Transverse colon (tissue), 4 donors: ENCODE results near the gene KLF11.

Experiments used
- POLR2A ChIP-seq: fragments of 450-650 bp; IDR thresholded peaks from one replicate; pipeline ENCODE4 v1.6.1; 2016; ENCODE audit warnings: antibody characterized with exemption, mild to moderate bottlenecking, moderate library complexity
- POLR2AphosphoS5 ChIP-seq, 3 donors: sonication (generic); formaldehyde crosslinking; IDR thresholded peaks; one replicate each; pipeline ENCODE4 v1.6.1; 2016; ENCODE audit warnings: antibody characterized with exemption in 3 of 3
- TF ChIP-seq, protein P1 (sequence below), 5 experiments: fragments of 200-600 bp in 3 of 5; fragments of 450-650 bp in 2 of 5; sonication (generic) in 3 of 5; IDR thresholded peaks; 1 replicate in 2 of 5; 2 replicates in 3 of 5; pipeline ENCODE4 v1.5.1; 2016 to 2017; ENCODE audit warnings: antibody characterized with exemption in 5 of 5, inconsistent platforms in 3 of 5, mild to moderate bottlenecking in 2 of 5, moderate library complexity in 1 of 5

DNA sequence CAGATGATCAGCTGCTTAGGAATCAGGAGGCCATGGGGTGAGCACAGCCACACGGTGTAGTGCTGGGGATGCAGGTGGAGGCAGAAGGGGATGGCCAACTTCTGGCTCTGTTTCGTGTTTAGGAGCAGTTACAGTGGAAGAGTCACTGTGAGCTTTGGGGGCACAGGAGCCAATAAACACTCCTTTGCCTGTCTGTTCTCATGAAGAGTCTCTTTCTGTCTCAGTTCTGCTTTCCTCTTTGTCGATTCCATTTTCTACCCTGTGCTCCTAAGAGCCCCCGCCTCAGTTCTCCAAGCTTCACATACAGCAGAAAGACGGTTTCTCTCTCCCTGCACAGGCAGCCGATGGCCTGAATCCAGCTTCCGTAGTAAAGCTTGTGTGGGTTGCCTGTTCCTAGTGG lies 58.1 kb downstream of the KLF11 start:
- TF ChIP-seq, protein P1, sequence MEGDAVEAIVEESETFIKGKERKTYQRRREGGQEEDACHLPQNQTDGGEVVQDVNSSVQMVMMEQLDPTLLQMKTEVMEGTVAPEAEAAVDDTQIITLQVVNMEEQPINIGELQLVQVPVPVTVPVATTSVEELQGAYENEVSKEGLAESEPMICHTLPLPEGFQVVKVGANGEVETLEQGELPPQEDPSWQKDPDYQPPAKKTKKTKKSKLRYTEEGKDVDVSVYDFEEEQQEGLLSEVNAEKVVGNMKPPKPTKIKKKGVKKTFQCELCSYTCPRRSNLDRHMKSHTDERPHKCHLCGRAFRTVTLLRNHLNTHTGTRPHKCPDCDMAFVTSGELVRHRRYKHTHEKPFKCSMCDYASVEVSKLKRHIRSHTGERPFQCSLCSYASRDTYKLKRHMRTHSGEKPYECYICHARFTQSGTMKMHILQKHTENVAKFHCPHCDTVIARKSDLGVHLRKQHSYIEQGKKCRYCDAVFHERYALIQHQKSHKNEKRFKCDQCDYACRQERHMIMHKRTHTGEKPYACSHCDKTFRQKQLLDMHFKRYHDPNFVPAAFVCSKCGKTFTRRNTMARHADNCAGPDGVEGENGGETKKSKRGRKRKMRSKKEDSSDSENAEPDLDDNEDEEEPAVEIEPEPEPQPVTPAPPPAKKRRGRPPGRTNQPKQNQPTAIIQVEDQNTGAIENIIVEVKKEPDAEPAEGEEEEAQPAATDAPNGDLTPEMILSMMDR (IDR thresholded peaks at IDR 0.05) = no peak
- TF ChIP-seq POLR2AphosphoS5 (IDR thresholded peaks at IDR 0.05) = no peak
- TF ChIP-seq POLR2A = no peak
